Endothelial cell of umbilical vein (primary cell): ENCODE measurements around the gene BPIFA1. TPM values are rescaled to one million over a fixed set of nuclear protein-coding genes. Genes with fewer than 3 reads are reported as not detected.

Experiments
- BruUV-seq: library from RNA; stranded (reverse); fragments of 400-500 nt; replicated peaks from 2 replicates; lab custom pipeline; 2021; lab: Mats Ljungman, UMichigan
- CTCF ChIA-PET: fragments of 300-600, 350-600 bp; sonication (Branson Sonifier 250); formaldehyde crosslinking; loops from one replicate; lab custom pipeline; 2021; ENCODE audit warnings: antibody characterized with exemption, inconsistent platforms; lab: Charles Lee
- POLR2A ChIA-PET: fragments of 300-600, 350-600 bp; sonication (Branson Sonifier 250); formaldehyde crosslinking; loops from one replicate; lab custom pipeline; 2021; ENCODE audit warnings: antibody characterized with exemption, inconsistent platforms; lab: Charles Lee
- DNase-seq: peaks from one replicate; pipeline ENCODE4 v3.0.0-alpha.2; 2011; ENCODE audit warnings: low read depth, low spot score
- FAIRE-seq: peaks from 2 replicates; lab custom pipeline; 2011; peaks lifted over from hg19 to GRCh38; lab: Jason Lieb, UNC
- H2AFZ ChIP-seq: 2 replicates; pipeline ENCODE4 v1.6.0; 2012; ENCODE audit warnings: low read depth, low read length, control low read depth, inconsistent platforms
- H3K27ac ChIP-seq: 2 replicates; pipeline ENCODE4 v1.5.1; 2011; ENCODE audit warnings: low read depth, mild to moderate bottlenecking, control low read depth, low read length, moderate library complexity; ENCODE audit not compliant: insufficient read depth
- H3K27me3 ChIP-seq, 2 experiments: 2 replicates each; pipeline versions ENCODE4 v1.6.0 to v1.6.1; 2011; ENCODE audit warnings: low read length in 2 of 2, mixed read lengths in 1 of 2; ENCODE audit not compliant: control insufficient read depth in 2 of 2, insufficient read depth in 2 of 2
- H3K36me3 ChIP-seq, 2 experiments: 2 replicates in 1 of 2; 3 replicates in 1 of 2; pipeline ENCODE4 v1.5.1; 2011; ENCODE audit warnings: low read length in 2 of 2, mild to moderate bottlenecking in 1 of 2, moderate library complexity in 1 of 2; ENCODE audit not compliant: control insufficient read depth in 2 of 2, insufficient read depth in 2 of 2; ENCODE audit errors: extremely low read depth in 1 of 2
- H3K4me1 ChIP-seq: 3 replicates; pipeline ENCODE4 v1.5.1; 2011; ENCODE audit warnings: mild to moderate bottlenecking, low read length; ENCODE audit not compliant: control insufficient read depth, insufficient read depth; ENCODE audit errors: extremely low read depth
- H3K4me2 ChIP-seq: 2 replicates; pipeline ENCODE4 v1.6.1; 2011; ENCODE audit warnings: low read length, control low read depth, mixed read lengths; ENCODE audit not compliant: insufficient read depth
- H3K4me3 ChIP-seq, 3 experiments: fragments of 200-600 bp in 1 of 3; sonication (generic), shearing (Covaris generic) in 1 of 3; replicated peaks in 1 of 3; 2 replicates each; pipeline ENCODE4 v1.5.1; 2011 to 2016; ENCODE audit warnings: control low read depth in 3 of 3, low read length in 3 of 3, mild to moderate bottlenecking in 2 of 3, inconsistent platforms in 1 of 3, low read depth in 1 of 3, moderate library complexity in 1 of 3; ENCODE audit not compliant: insufficient read depth in 1 of 3
- H3K79me2 ChIP-seq: 2 replicates; pipeline ENCODE4 v1.6.0; 2012; ENCODE audit warnings: low read length, inconsistent platforms; ENCODE audit not compliant: control insufficient read depth, insufficient read depth
- H3K9ac ChIP-seq: replicated peaks from 2 replicates; pipeline ENCODE3; 2011; ENCODE audit warnings: low read length, control low read depth; ENCODE audit not compliant: insufficient read depth; ENCODE audit errors: extremely low read depth
- H3K9me1 ChIP-seq: replicated peaks from 3 replicates; pipeline ENCODE4 v1.6.0; 2011; ENCODE audit warnings: mild to moderate bottlenecking, low read length; ENCODE audit not compliant: control insufficient read depth, insufficient read depth; ENCODE audit errors: extremely low read depth
- H3K9me3 ChIP-seq: replicated peaks from 2 replicates; pipeline ENCODE4 v1.5.1; 2012; ENCODE audit warnings: low read length, inconsistent platforms; ENCODE audit not compliant: control insufficient read depth, insufficient read depth
- H4K20me1 ChIP-seq: replicated peaks from 2 replicates; pipeline ENCODE3; 2011; ENCODE audit warnings: mild to moderate bottlenecking, low read length; ENCODE audit not compliant: control insufficient read depth, insufficient read depth; ENCODE audit errors: extremely low read depth
- CTCF ChIP-seq, 2 donors: IDR thresholded peaks; 1 replicate in 1 of 2; 2 replicates in 1 of 2; pipeline ENCODE4 v1.5.1; 2011; ENCODE audit warnings: low read length in 2 of 2, mild to moderate bottlenecking in 2 of 2, moderate library complexity in 2 of 2, control low read depth in 1 of 2, inconsistent platforms in 1 of 2, low read depth in 1 of 2; ENCODE audit not compliant: insufficient read depth in 1 of 2; ENCODE audit errors: extremely low read depth in 1 of 2
- EZH2 ChIP-seq: IDR thresholded peaks from 2 replicates; pipeline ENCODE4 v1.6.1; 2012; ENCODE audit warnings: borderline replicate concordance, low read depth, mild to moderate bottlenecking, moderate library complexity, low read length, inconsistent platforms; ENCODE audit not compliant: severe bottlenecking
- FOS ChIP-seq: IDR thresholded peaks from 2 replicates; pipeline ENCODE4 v1.6.1; 2011; ENCODE audit warnings: mild to moderate bottlenecking, low read length, moderate library complexity, borderline replicate concordance; ENCODE audit not compliant: insufficient read depth
- GATA2 ChIP-seq: IDR thresholded peaks from 2 replicates; pipeline ENCODE4 v1.7.0; 2011; ENCODE audit warnings: low read depth, mild to moderate bottlenecking, moderate library complexity, mixed read lengths, low read length; ENCODE audit not compliant: insufficient read length, insufficient read depth
- JUN ChIP-seq: IDR thresholded peaks from 2 replicates; pipeline ENCODE4 v1.6.1; 2011; ENCODE audit warnings: borderline replicate concordance, low read depth; ENCODE audit not compliant: insufficient read length, insufficient read depth
- MYC ChIP-seq: IDR thresholded peaks from one replicate; pipeline ENCODE4 v1.6.1; 2011; ENCODE audit warnings: mild to moderate bottlenecking, low read depth, low read length
- POLR2A ChIP-seq: IDR thresholded peaks from 2 replicates; pipeline ENCODE4 v1.6.1; 2012; ENCODE audit warnings: low read depth, mild to moderate bottlenecking, control low read depth, low read length
- POLR2AphosphoS5 ChIP-seq: IDR thresholded peaks from 2 replicates; pipeline ENCODE4 v1.6.1; 2012; ENCODE audit warnings: low read depth, mild to moderate bottlenecking, control low read depth, low read length, moderate library complexity; ENCODE audit not compliant: insufficient read depth
- dilution Hi-C: fragments of 300-500 bp; cut with MboI; formaldehyde crosslinking; loops from one replicate; pipeline ENCODE4 v1.15.0; 2019; ENCODE audit warnings: low sequenced_read_pairs; ENCODE audit not compliant: extremely low pct_ligation_motif_present
- intact Hi-C: fragments of 100-400 bp; cut with micrococcal nuclease; formaldehyde crosslinking; loops from one replicate; pipeline ENCODE4 v1.10.0; 2022
- polyA plus RNA-seq, 4 experiments: library from polyadenylated mRNA; depleted of rRNA in 3 of 4; stranded (reverse) in 3 of 4; unstranded in 1 of 4; fragments of >200 nt; gene quantifications; 2 replicates each; pipeline versions ENCODE4 v1.2.1 to v1.2.3, GENCODE V29; 2011 to 2012; ENCODE audit warnings: missing spikeins in 1 of 4
- total RNA-seq: library from RNA; stranded (reverse); gene quantifications from 2 replicates; pipeline ENCODE4 v1.2.3, GENCODE V29; 2021
- TF ChIP-seq, protein P1 (sequence below): IDR thresholded peaks from 2 replicates; pipeline ENCODE4 v1.6.1; 2011; ENCODE audit not compliant: insufficient read depth, insufficient read length

Gene BPIFA1
- total and polyA plus RNA-seq, 2 donors (not counting 3 experiments of a cell fraction or from before 2014, with no cell fraction given), result not detected

GRCh38 chr20:33192912-33193501, 42.8 kb upstream of the BPIFA1 start:
- Histone ChIP-seq H3K4me3 (no peak overlapping the region), H3K9ac (no peak overlapping the region), H3K4me1 (no peaks in the 10 kb centered on the region), H3K79me2 (no peaks in the 10 kb centered on the region), H3K4me2 (no peak overlapping the region), H3K27me3 (no peaks in the 10 kb centered on the region), H3K27ac (no peak overlapping the region), H3K9me1 (no peaks in the 10 kb centered on the region), H4K20me1 (no peaks in the 10 kb centered on the region), H3K9me3 (no peaks in the 10 kb centered on the region), H3K36me3 (no peaks in the 10 kb centered on the region), H2AFZ (no peak overlapping the region)
- TF ChIP-seq GATA2 (no peak), FOS (no peak), JUN (no peak), MYC (no peak), POLR2AphosphoS5 (no peak), CTCF (IDR thresholded peaks at IDR 0.05; ENCODE audit: extremely low read depth in 1 of 2, insufficient read depth in 1 of 2, low read depth in 1 of 2, low read length in 2 of 2) (no peak), POLR2A (no peak), EZH2 (no peak)
- TF ChIP-seq, protein P1, sequence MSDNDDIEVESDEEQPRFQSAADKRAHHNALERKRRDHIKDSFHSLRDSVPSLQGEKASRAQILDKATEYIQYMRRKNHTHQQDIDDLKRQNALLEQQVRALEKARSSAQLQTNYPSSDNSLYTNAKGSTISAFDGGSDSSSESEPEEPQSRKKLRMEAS, result no peak
- ChIA-PET POLR2A (no interaction called here), CTCF (no interaction called here)
- no peak for DNase-seq
- no peak for FAIRE-seq
- intact Hi-C loops, result no loop called here
- no TSS peak for BruUV-seq
- dilution Hi-C loops, result no loop called here
